HepG2 (cell line): Measurements from ENCODE around the gene SMAP2. TPM values are rescaled to one million over a fixed set of nuclear protein-coding genes. Genes with fewer than 3 reads are reported as not detected.

ENCODE experiments used
- ATAC-seq: fragments of 200-7000 bp; cut with Tn5 transposase; 3 replicates; pipeline ENCODE4 v1.9.1; 2020; ENCODE audit warnings: mild to moderate bottlenecking, moderate library complexity
- BruUV-seq: library from RNA; stranded (reverse); fragments of 400-500 nt; replicated peaks from 2 replicates; lab custom pipeline; 2021; lab: Mats Ljungman, UMichigan
- CTCF ChIA-PET: fragments of 300-600 bp; formaldehyde crosslinking; extraction: SDS; loops from one replicate; lab custom pipeline; 2021; ENCODE audit warnings: low total read pairs, inconsistent platforms, low intra/inter-chr PET ratio; lab: Yijun Ruan, JAX
- POLR2A ChIA-PET: fragments of 350-600 bp; sonication (Branson Sonifier 250); formaldehyde crosslinking; loops from one replicate; lab custom pipeline; 2020; ENCODE audit warnings: antibody characterized with exemption, inconsistent platforms; lab: Yijun Ruan, JAX
- DNase-seq: peaks from one replicate; pipeline ENCODE4 v3.0.0-alpha.2; 2015; ENCODE audit warnings: low spot score
- FAIRE-seq: peaks from 3 replicates; lab custom pipeline; 2011; peaks lifted over from hg19 to GRCh38; lab: Jason Lieb, UNC
- H2AFZ ChIP-seq: one replicate; pipeline ENCODE4 v1.6.1; 2011; ENCODE audit warnings: low read length, inconsistent platforms
- H3K27ac ChIP-seq: fragments of 300-600 bp; 3 replicates; pipeline ENCODE4 v1.8.0; 2011; ENCODE audit warnings: mixed run types, mild to moderate bottlenecking, mixed read lengths, low read length, inconsistent platforms; ENCODE audit not compliant: insufficient read depth; ENCODE audit errors: extremely low read length
- H3K27me3 ChIP-seq, 2 experiments: fragments of 200-600 bp in 1 of 2; 2 replicates in 1 of 2; 3 replicates in 1 of 2; pipeline versions ENCODE4 v1.6.0 to v1.8.0; 2011; ENCODE audit warnings: low read length in 2 of 2, mild to moderate bottlenecking in 2 of 2, moderate library complexity in 2 of 2, inconsistent platforms in 1 of 2; ENCODE audit not compliant: insufficient read depth in 2 of 2, control insufficient read depth in 1 of 2
- H3K36me3 ChIP-seq, 2 experiments: fragments of 200-600 bp in 1 of 2; replicated peaks in 1 of 2; 2 replicates in 1 of 2; 3 replicates in 1 of 2; pipeline versions ENCODE4 v1.5.1 to v1.8.0; 2011; ENCODE audit warnings: low read length in 2 of 2, inconsistent platforms in 1 of 2; ENCODE audit not compliant: insufficient read depth in 2 of 2, control insufficient read depth in 1 of 2
- H3K4me1 ChIP-seq: 2 replicates; pipeline ENCODE4 v1.5.1; 2012; ENCODE audit warnings: low read length, inconsistent platforms; ENCODE audit not compliant: insufficient read depth
- H3K4me2 ChIP-seq: 2 replicates; pipeline ENCODE4 v1.6.0; 2011; ENCODE audit warnings: low read depth, low read length, inconsistent platforms
- H3K4me3 ChIP-seq, 3 experiments: fragments of 200-600 bp in 1 of 3; sonication (generic), shearing (Covaris generic) in 1 of 3; replicated peaks in 1 of 3; 2 replicates each; pipeline ENCODE4 v1.5.1; 2011 to 2016; ENCODE audit warnings: low read length in 3 of 3, inconsistent platforms in 2 of 3, low read depth in 2 of 3, mild to moderate bottlenecking in 2 of 3, control low read depth in 1 of 3, mixed read lengths in 1 of 3; ENCODE audit not compliant: insufficient read depth in 1 of 3
- H3K79me2 ChIP-seq: one replicate; pipeline ENCODE4 v1.6.1; 2011; ENCODE audit warnings: low read length, inconsistent platforms; ENCODE audit not compliant: insufficient read depth
- H3K9ac ChIP-seq: 2 replicates; pipeline ENCODE4 v1.6.0; 2011; ENCODE audit warnings: mild to moderate bottlenecking, low read depth, low read length, inconsistent platforms; ENCODE audit not compliant: insufficient read depth
- H3K9me3 ChIP-seq: 2 replicates; pipeline ENCODE4 v1.5.1; 2012; ENCODE audit warnings: mild to moderate bottlenecking, low read length
- H4K20me1 ChIP-seq: 2 replicates; pipeline ENCODE4 v1.6.0; 2011; ENCODE audit warnings: inconsistent platforms, mild to moderate bottlenecking, low read length, moderate library complexity; ENCODE audit not compliant: insufficient read depth
- ARNT ChIP-seq: fragments of 450-650 bp; IDR thresholded peaks from 2 replicates; pipeline ENCODE4 v1.6.1; 2017
- HIVEP1 ChIP-seq: sonication (generic); formaldehyde crosslinking; IDR thresholded peaks from 2 replicates; pipeline ENCODE4 v1.4.0; 2020; ENCODE audit warnings: mild to moderate bottlenecking, missing genetic modification reagents
- KDM5A ChIP-seq: fragments of 200-600 bp; sonication (generic); IDR thresholded peaks from 2 replicates; pipeline ENCODE4 v1.7.0; 2018; ENCODE audit warnings: antibody characterized with exemption, mild to moderate bottlenecking, low read length, borderline replicate concordance
- NFIC ChIP-seq: IDR thresholded peaks from 2 replicates; pipeline ENCODE4 v1.6.1; 2012; ENCODE audit warnings: mild to moderate bottlenecking, low read length, inconsistent platforms
- RFXANK ChIP-seq: IDR thresholded peaks from 2 replicates; pipeline ENCODE4 v1.6.1; 2016
- SRSF1 ChIP-seq: fragments of 200-400 bp; formaldehyde crosslinking; optimal IDR thresholded peaks from 2 replicates; pipeline ENCODE3; 2017; ENCODE audit warnings: mild to moderate bottlenecking, low read depth, low read length, moderate library complexity
- ZFY ChIP-seq: sonication (generic); formaldehyde crosslinking; IDR thresholded peaks from 2 replicates; pipeline ENCODE4 v1.4.0; 2020; ENCODE audit warnings: missing genetic modification reagents
- ZMYM2 ChIP-seq: sonication (generic); formaldehyde crosslinking; IDR thresholded peaks from 2 replicates; pipeline ENCODE4 v1.8.0; 2022; ENCODE audit warnings: mild to moderate bottlenecking, missing genetic modification reagents
- ZNF496 ChIP-seq: sonication (generic); formaldehyde crosslinking; IDR thresholded peaks from 2 replicates; pipeline ENCODE4 v1.8.1; 2023; ENCODE audit warnings: mild to moderate bottlenecking, moderate library complexity, missing genetic modification reagents; ENCODE audit not compliant: insufficient replicate concordance
- ZNF550 ChIP-seq: sonication (generic); formaldehyde crosslinking; IDR thresholded peaks from 2 replicates; pipeline ENCODE4 v1.4.0; 2020; ENCODE audit warnings: mild to moderate bottlenecking, missing genetic modification reagents, borderline replicate concordance
- ZNF607 ChIP-seq: sonication (generic); formaldehyde crosslinking; IDR thresholded peaks from 2 replicates; pipeline ENCODE4 v1.5.1; 2020; ENCODE audit warnings: missing genetic modification reagents, mild to moderate bottlenecking, borderline replicate concordance
- ZNF703 ChIP-seq: sonication (generic); formaldehyde crosslinking; IDR thresholded peaks from 2 replicates; pipeline ENCODE4 v1.5.1; 2020; ENCODE audit warnings: missing genetic modification reagents, mild to moderate bottlenecking, moderate library complexity, borderline replicate concordance
- ZNF713 ChIP-seq: sonication (generic); formaldehyde crosslinking; IDR thresholded peaks from 2 replicates; pipeline ENCODE4 v1.4.0; 2020; ENCODE audit warnings: mild to moderate bottlenecking, missing genetic modification reagents
- WGBS: methylation state at CpG from one replicate; pipeline ENCODE4 v1.1.6; 2017; ENCODE audit warnings: low lambda C conversion rate; 5-methylcytosine and 5-hydroxymethylcytosine counted together
- in situ Hi-C: cut with HindIII; loops from 2 replicates; pipeline ENCODE4 v1.10.0; 2017; ENCODE audit warnings: low pct_unique_long_range_greater_than_20kb; ENCODE audit not compliant: extremely low pct_ligation_motif_present
- intact Hi-C: fragments of 100-400 bp; cut with micrococcal nuclease; formaldehyde crosslinking; loops from one replicate; pipeline ENCODE4 v1.10.0; 2022; ENCODE audit not compliant: unreplicated experiment
- polyA plus RNA-seq, 8 experiments: library from polyadenylated mRNA; depleted of rRNA in 3 of 8; stranded (reverse) in 7 of 8; unstranded in 1 of 8; fragments of >200 nt; fragmentation: Illumina TruSeq in 4 of 8; extraction: Trizol in 4 of 8; gene quantifications; 2 replicates each; pipeline versions ENCODE4 v1.2.1 to v1.2.3, GENCODE V29; 2011 to 2016; ENCODE audit warnings: low read depth in 4 of 8, missing spikeins in 1 of 8, mixed read lengths in 1 of 8; ENCODE audit not compliant: insufficient read depth in 1 of 8
- total RNA-seq, 5 experiments: library from RNA; depleted of rRNA; stranded (reverse); fragments of >200 nt; fragmentation: Illumina TruSeq; extraction: Trizol; gene quantifications; 2 replicates each; pipeline ENCODE4 v1.2.3, GENCODE V29; 2016; ENCODE audit warnings: low read depth in 1 of 5
- TF ChIP-seq, protein P1 (sequence below): sonication (generic); formaldehyde crosslinking; IDR thresholded peaks from 2 replicates; pipeline ENCODE4 v1.5.0; 2020; ENCODE audit warnings: missing genetic modification reagents
- TF ChIP-seq, protein P2 (sequence below): sonication (generic); formaldehyde crosslinking; IDR thresholded peaks from 2 replicates; pipeline ENCODE4 v1.5.1; 2020; ENCODE audit warnings: mild to moderate bottlenecking, missing genetic modification reagents, moderate library complexity
- TF ChIP-seq, protein P3 (sequence below): sonication (generic); formaldehyde crosslinking; IDR thresholded peaks from 2 replicates; pipeline ENCODE4 v1.4.0; 2020; ENCODE audit warnings: mild to moderate bottlenecking, low read depth, missing genetic modification reagents

Gene SMAP2
- total and polyA plus RNA-seq, 2 of the 13 experiments (the other 11 are each of a cell fraction or from before 2014, with no cell fraction given): 19.0 to 22.3 TPM

DNA sequence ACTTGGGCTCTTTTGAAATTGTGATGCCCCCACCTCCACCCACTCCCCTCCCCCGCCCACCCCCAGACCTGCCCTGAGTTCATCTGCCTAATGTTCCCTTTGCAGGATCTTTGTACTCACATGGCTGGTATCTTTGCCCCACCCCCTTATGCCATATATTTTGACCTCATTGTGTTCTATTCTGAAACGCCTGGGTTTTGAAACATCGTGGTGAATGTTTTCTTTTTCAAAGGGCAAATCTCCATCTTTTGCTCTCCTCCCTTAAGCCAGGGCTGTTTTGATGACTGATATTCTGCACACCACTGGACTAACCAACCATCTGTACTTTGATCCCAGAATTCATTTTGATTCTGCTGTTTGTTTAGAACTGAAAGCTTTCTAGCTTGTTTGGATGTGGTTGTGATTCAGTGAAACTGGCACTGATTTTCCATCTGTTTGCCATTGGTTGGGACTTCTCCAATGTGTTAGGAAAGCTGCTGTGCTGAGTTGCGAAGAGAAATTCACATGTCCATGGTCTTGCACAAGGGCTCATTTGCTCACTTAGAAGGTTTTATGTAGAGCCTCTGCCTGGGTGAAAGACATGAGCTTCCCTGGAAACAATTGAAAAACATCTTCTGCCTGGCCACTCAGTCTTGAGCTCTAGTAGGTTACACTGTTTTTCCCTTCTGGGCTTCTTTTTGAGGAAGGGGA lies 16.5 kb downstream of the SMAP2 start (continued):
- TF ChIP-seq ZMYM2 (CRISPR knock-in tag): no peak
- no peak for TF ChIP-seq ZNF496 (CRISPR knock-in tag)
- no peak for TF ChIP-seq ZNF550 (CRISPR knock-in tag)

DNA sequence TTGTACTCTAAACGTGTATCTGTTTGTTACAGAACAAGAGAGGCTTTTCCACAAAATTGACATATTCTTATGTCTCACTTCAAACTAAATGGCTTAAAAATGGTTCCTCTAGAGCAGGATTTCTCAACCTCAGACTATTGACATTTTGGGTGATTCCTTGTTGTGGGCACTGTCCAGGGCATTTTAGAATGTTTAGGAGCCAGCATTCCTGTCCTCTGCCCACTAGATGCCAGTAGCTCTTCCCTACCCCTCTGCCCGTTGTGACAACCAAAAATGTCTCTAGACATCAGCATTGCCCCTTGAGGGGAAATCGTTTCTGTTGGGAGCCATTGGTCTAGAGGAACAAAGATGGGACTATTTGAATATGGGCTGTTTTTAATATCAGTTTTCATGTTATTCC lies 17.3 kb downstream of the SMAP2 start:
- H3K4me1 ChIP-seq: peaks cover 85% of the 10 kb centered on the region
- no peak for FAIRE-seq
- TF ChIP-seq, protein P1, sequence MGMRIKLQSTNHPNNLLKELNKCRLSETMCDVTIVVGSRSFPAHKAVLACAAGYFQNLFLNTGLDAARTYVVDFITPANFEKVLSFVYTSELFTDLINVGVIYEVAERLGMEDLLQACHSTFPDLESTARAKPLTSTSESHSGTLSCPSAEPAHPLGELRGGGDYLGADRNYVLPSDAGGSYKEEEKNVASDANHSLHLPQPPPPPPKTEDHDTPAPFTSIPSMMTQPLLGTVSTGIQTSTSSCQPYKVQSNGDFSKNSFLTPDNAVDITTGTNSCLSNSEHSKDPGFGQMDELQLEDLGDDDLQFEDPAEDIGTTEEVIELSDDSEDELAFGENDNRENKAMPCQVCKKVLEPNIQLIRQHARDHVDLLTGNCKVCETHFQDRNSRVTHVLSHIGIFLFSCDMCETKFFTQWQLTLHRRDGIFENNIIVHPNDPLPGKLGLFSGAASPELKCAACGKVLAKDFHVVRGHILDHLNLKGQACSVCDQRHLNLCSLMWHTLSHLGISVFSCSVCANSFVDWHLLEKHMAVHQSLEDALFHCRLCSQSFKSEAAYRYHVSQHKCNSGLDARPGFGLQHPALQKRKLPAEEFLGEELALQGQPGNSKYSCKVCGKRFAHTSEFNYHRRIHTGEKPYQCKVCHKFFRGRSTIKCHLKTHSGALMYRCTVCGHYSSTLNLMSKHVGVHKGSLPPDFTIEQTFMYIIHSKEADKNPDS (CRISPR knock-in tag): no peak
- TF ChIP-seq ZNF703 (CRISPR knock-in tag): no peak
- TF ChIP-seq NFIC: no peak
- TF ChIP-seq, protein P2, sequence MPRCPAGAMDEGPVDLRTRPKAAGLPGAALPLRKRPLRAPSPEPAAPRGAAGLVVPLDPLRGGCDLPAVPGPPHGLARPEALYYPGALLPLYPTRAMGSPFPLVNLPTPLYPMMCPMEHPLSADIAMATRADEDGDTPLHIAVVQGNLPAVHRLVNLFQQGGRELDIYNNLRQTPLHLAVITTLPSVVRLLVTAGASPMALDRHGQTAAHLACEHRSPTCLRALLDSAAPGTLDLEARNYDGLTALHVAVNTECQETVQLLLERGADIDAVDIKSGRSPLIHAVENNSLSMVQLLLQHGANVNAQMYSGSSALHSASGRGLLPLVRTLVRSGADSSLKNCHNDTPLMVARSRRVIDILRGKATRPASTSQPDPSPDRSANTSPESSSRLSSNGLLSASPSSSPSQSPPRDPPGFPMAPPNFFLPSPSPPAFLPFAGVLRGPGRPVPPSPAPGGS: no peak
- TF ChIP-seq, protein P3, sequence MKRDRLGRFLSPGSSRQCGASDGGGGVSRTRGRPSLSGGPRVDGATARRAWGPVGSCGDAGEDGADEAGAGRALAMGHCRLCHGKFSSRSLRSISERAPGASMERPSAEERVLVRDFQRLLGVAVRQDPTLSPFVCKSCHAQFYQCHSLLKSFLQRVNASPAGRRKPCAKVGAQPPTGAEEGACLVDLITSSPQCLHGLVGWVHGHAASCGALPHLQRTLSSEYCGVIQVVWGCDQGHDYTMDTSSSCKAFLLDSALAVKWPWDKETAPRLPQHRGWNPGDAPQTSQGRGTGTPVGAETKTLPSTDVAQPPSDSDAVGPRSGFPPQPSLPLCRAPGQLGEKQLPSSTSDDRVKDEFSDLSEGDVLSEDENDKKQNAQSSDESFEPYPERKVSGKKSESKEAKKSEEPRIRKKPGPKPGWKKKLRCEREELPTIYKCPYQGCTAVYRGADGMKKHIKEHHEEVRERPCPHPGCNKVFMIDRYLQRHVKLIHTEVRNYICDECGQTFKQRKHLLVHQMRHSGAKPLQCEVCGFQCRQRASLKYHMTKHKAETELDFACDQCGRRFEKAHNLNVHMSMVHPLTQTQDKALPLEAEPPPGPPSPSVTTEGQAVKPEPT (CRISPR knock-in tag): no peak
- TF ChIP-seq HIVEP1 (CRISPR knock-in tag): no peak
- TF ChIP-seq ZNF607 (CRISPR knock-in tag): no peak
- TF ChIP-seq ARNT: no peak
- TF ChIP-seq SRSF1: no peak
- no peak for TF ChIP-seq KDM5A
- TF ChIP-seq ZFY (CRISPR knock-in tag): no peak
- TF ChIP-seq RFXANK: no peak
- no peak for TF ChIP-seq ZNF713 (CRISPR knock-in tag)

More for the DNA sequence above, 17.3 kb downstream of the SMAP2 start:
- no peaks in the 10 kb centered on the region for H4K20me1 ChIP-seq
- H3K9me3 ChIP-seq: no peaks in the 10 kb centered on the region
- H3K79me2 ChIP-seq: peaks cover 62% of the 10 kb centered on the region
- CTCF ChIA-PET: no interaction called here
- no peak overlapping the region for H2AFZ ChIP-seq
- H3K9ac ChIP-seq: peak overlapping the region; percentile 48
- no peaks in the 10 kb centered on the region for H3K27me3 ChIP-seq
- BruUV-seq: no TSS peak
- POLR2A ChIA-PET: interaction anchor here (1.1 to 5.7 kb wide), 8 partner anchors 9 to 77 kb away, joined by 4 to 56 read pairs (median 6); partner anchors contain the start of gene SMAP2
- DNase-seq: no peak
- no peak for ATAC-seq
- WGBS: 90% methylated on average over 3 of the region's 3 CpGs
- intact Hi-C loops (no loop called here), in situ Hi-C loops (no loop called here)
- peak overlapping the region; percentile 92 for H3K27ac ChIP-seq
- peak overlapping the region; percentile 69 for H3K4me2 ChIP-seq
- H3K36me3 ChIP-seq: no peaks in the 10 kb centered on the region
- H3K4me3 ChIP-seq: peak overlapping the region in 1 of 3 experiments; percentile 29; a peak in 1 of 6 replicates
